HepG2 (cell line): ENCODE results near the gene CLEC18A. TPM values are rescaled to one million over a fixed set of nuclear protein-coding genes. Genes with fewer than 3 reads are reported as not detected.

ENCODE experiments used
- ATAC-seq: fragments of 200-7000 bp; cut with Tn5 transposase; 3 replicates; pipeline ENCODE4 v1.9.1; 2020; ENCODE audit warnings: mild to moderate bottlenecking, moderate library complexity
- BruUV-seq: library from RNA; stranded (reverse); fragments of 400-500 nt; replicated peaks from 2 replicates; lab custom pipeline; 2021; lab: Mats Ljungman, UMichigan
- CTCF ChIA-PET: fragments of 300-600 bp; formaldehyde crosslinking; extraction: SDS; loops from one replicate; lab custom pipeline; 2021; ENCODE audit warnings: low total read pairs, inconsistent platforms, low intra/inter-chr PET ratio; lab: Yijun Ruan, JAX
- POLR2A ChIA-PET: fragments of 350-600 bp; sonication (Branson Sonifier 250); formaldehyde crosslinking; loops from one replicate; lab custom pipeline; 2020; ENCODE audit warnings: antibody characterized with exemption, inconsistent platforms; lab: Yijun Ruan, JAX
- DNase-seq: peaks from one replicate; pipeline ENCODE4 v3.0.0-alpha.2; 2015; ENCODE audit warnings: low spot score
- FAIRE-seq: peaks from 3 replicates; lab custom pipeline; 2011; peaks lifted over from hg19 to GRCh38; lab: Jason Lieb, UNC
- H2AFZ ChIP-seq: one replicate; pipeline ENCODE4 v1.6.1; 2011; ENCODE audit warnings: low read length, inconsistent platforms
- H3K27ac ChIP-seq: fragments of 300-600 bp; 3 replicates; pipeline ENCODE4 v1.8.0; 2011; ENCODE audit warnings: mixed run types, mild to moderate bottlenecking, mixed read lengths, low read length, inconsistent platforms; ENCODE audit not compliant: insufficient read depth; ENCODE audit errors: extremely low read length
- H3K27me3 ChIP-seq, 2 experiments: fragments of 200-600 bp in 1 of 2; 2 replicates in 1 of 2; 3 replicates in 1 of 2; pipeline versions ENCODE4 v1.6.0 to v1.8.0; 2011; ENCODE audit warnings: low read length in 2 of 2, mild to moderate bottlenecking in 2 of 2, moderate library complexity in 2 of 2, inconsistent platforms in 1 of 2; ENCODE audit not compliant: insufficient read depth in 2 of 2, control insufficient read depth in 1 of 2
- H3K36me3 ChIP-seq, 2 experiments: fragments of 200-600 bp in 1 of 2; replicated peaks in 1 of 2; 2 replicates in 1 of 2; 3 replicates in 1 of 2; pipeline versions ENCODE4 v1.5.1 to v1.8.0; 2011; ENCODE audit warnings: low read length in 2 of 2, inconsistent platforms in 1 of 2; ENCODE audit not compliant: insufficient read depth in 2 of 2, control insufficient read depth in 1 of 2
- H3K4me1 ChIP-seq: 2 replicates; pipeline ENCODE4 v1.5.1; 2012; ENCODE audit warnings: low read length, inconsistent platforms; ENCODE audit not compliant: insufficient read depth
- H3K4me2 ChIP-seq: 2 replicates; pipeline ENCODE4 v1.6.0; 2011; ENCODE audit warnings: low read depth, low read length, inconsistent platforms
- H3K4me3 ChIP-seq, 3 experiments: fragments of 200-600 bp in 1 of 3; sonication (generic), shearing (Covaris generic) in 1 of 3; replicated peaks in 1 of 3; 2 replicates each; pipeline ENCODE4 v1.5.1; 2011 to 2016; ENCODE audit warnings: low read length in 3 of 3, inconsistent platforms in 2 of 3, low read depth in 2 of 3, mild to moderate bottlenecking in 2 of 3, control low read depth in 1 of 3, mixed read lengths in 1 of 3; ENCODE audit not compliant: insufficient read depth in 1 of 3
- H3K79me2 ChIP-seq: one replicate; pipeline ENCODE4 v1.6.1; 2011; ENCODE audit warnings: low read length, inconsistent platforms; ENCODE audit not compliant: insufficient read depth
- H3K9ac ChIP-seq: 2 replicates; pipeline ENCODE4 v1.6.0; 2011; ENCODE audit warnings: mild to moderate bottlenecking, low read depth, low read length, inconsistent platforms; ENCODE audit not compliant: insufficient read depth
- H3K9me3 ChIP-seq: 2 replicates; pipeline ENCODE4 v1.5.1; 2012; ENCODE audit warnings: mild to moderate bottlenecking, low read length
- H4K20me1 ChIP-seq: 2 replicates; pipeline ENCODE4 v1.6.0; 2011; ENCODE audit warnings: inconsistent platforms, mild to moderate bottlenecking, low read length, moderate library complexity; ENCODE audit not compliant: insufficient read depth
- CBX2 ChIP-seq, 2 experiments: fragments of 200-600 bp in 1 of 2; sonication (generic); formaldehyde crosslinking in 1 of 2; IDR thresholded peaks; 2 replicates each; pipeline versions ENCODE4 v1.7.0 to v1.8.1; 2018 to 2022; ENCODE audit warnings: low read depth in 2 of 2, low read length in 1 of 2, mild to moderate bottlenecking in 1 of 2, missing genetic modification reagents in 1 of 2
- FLYWCH1 ChIP-seq: sonication (generic); formaldehyde crosslinking; IDR thresholded peaks from 2 replicates; pipeline ENCODE4 v1.8.1; 2023; ENCODE audit warnings: mild to moderate bottlenecking, missing genetic modification reagents
- KDM2A ChIP-seq: sonication (generic); formaldehyde crosslinking; IDR thresholded peaks from 2 replicates; pipeline ENCODE4 v1.4.0; 2020; ENCODE audit warnings: low read depth, missing genetic modification reagents, borderline replicate concordance
- KLF12 ChIP-seq: sonication (generic); formaldehyde crosslinking; IDR thresholded peaks from 2 replicates; pipeline ENCODE4 v1.4.0; 2020; ENCODE audit warnings: missing genetic modification reagents, borderline replicate concordance
- MEIS2 ChIP-seq: sonication (generic); formaldehyde crosslinking; IDR thresholded peaks from 2 replicates; pipeline ENCODE4 v1.9.0; 2021; ENCODE audit warnings: mild to moderate bottlenecking, missing genetic modification reagents
- MXI1 ChIP-seq: IDR thresholded peaks from 3 replicates; pipeline ENCODE4 v1.6.1; 2012; ENCODE audit warnings: low read depth, low read length, inconsistent platforms, borderline replicate concordance
- NR2C2 ChIP-seq: sonication (generic); formaldehyde crosslinking; IDR thresholded peaks from 2 replicates; pipeline ENCODE4 v1.4.0; 2020; ENCODE audit warnings: missing genetic modification reagents, mild to moderate bottlenecking, moderate library complexity, borderline replicate concordance
- RCOR2 ChIP-seq: IDR thresholded peaks from 2 replicates; pipeline ENCODE4 v1.6.1; 2016; ENCODE audit warnings: missing biosample characterization, missing genetic modification reagents
- RXRB ChIP-seq: IDR thresholded peaks from 2 replicates; pipeline ENCODE4 v1.6.1; 2016; ENCODE audit warnings: borderline replicate concordance, missing genetic modification reagents, missing compliant biosample characterization
- SNAPC4 ChIP-seq: sonication (generic); formaldehyde crosslinking; IDR thresholded peaks from 2 replicates; pipeline ENCODE4 v1.4.0; 2020; ENCODE audit warnings: mild to moderate bottlenecking, missing genetic modification reagents
- ZBTB7B ChIP-seq: sonication (generic); formaldehyde crosslinking; IDR thresholded peaks from 2 replicates; pipeline ENCODE4 v1.4.0; 2020; ENCODE audit warnings: missing genetic modification reagents
- ZNF263 ChIP-seq: sonication (generic); formaldehyde crosslinking; IDR thresholded peaks from 2 replicates; pipeline ENCODE4 v1.4.0; 2020; ENCODE audit warnings: missing genetic modification reagents
- ZNF563 ChIP-seq: sonication (generic); formaldehyde crosslinking; IDR thresholded peaks from 2 replicates; pipeline ENCODE4 v1.8.0; 2022; ENCODE audit warnings: mild to moderate bottlenecking, moderate library complexity, missing genetic modification reagents
- ZNF567 ChIP-seq: sonication (generic); formaldehyde crosslinking; IDR thresholded peaks from 2 replicates; pipeline ENCODE4 v1.8.1; 2023; ENCODE audit warnings: mild to moderate bottlenecking, missing genetic modification reagents, borderline replicate concordance
- ZSCAN9 ChIP-seq: IDR thresholded peaks from 2 replicates; pipeline ENCODE4 v1.6.1; 2016; ENCODE audit warnings: borderline replicate concordance
- WGBS: methylation state at CpG from one replicate; pipeline ENCODE4 v1.1.6; 2017; ENCODE audit warnings: low lambda C conversion rate; 5-methylcytosine and 5-hydroxymethylcytosine counted together
- in situ Hi-C: cut with HindIII; loops from 2 replicates; pipeline ENCODE4 v1.10.0; 2017; ENCODE audit warnings: low pct_unique_long_range_greater_than_20kb; ENCODE audit not compliant: extremely low pct_ligation_motif_present
- intact Hi-C: fragments of 100-400 bp; cut with micrococcal nuclease; formaldehyde crosslinking; loops from one replicate; pipeline ENCODE4 v1.10.0; 2022; ENCODE audit not compliant: unreplicated experiment
- polyA plus RNA-seq, 8 experiments: library from polyadenylated mRNA; depleted of rRNA in 3 of 8; stranded (reverse) in 7 of 8; unstranded in 1 of 8; fragments of >200 nt; fragmentation: Illumina TruSeq in 4 of 8; extraction: Trizol in 4 of 8; gene quantifications; 2 replicates each; pipeline versions ENCODE4 v1.2.1 to v1.2.3, GENCODE V29; 2011 to 2016; ENCODE audit warnings: low read depth in 4 of 8, missing spikeins in 1 of 8, mixed read lengths in 1 of 8; ENCODE audit not compliant: insufficient read depth in 1 of 8
- total RNA-seq, 5 experiments: library from RNA; depleted of rRNA; stranded (reverse); fragments of >200 nt; fragmentation: Illumina TruSeq; extraction: Trizol; gene quantifications; 2 replicates each; pipeline ENCODE4 v1.2.3, GENCODE V29; 2016; ENCODE audit warnings: low read depth in 1 of 5

The CLEC18A gene
- total and polyA plus RNA-seq, 2 of the 13 experiments (the other 11 are each of a cell fraction or from before 2014, with no cell fraction given): 0.22 to 0.42 TPM

GRCh38 chr16:69918241-69918640 lies 32.9 kb upstream of the CLEC18A start:
- FAIRE-seq (no peak), ATAC-seq (no peak), DNase-seq (no peak)
- no peaks in the 10 kb centered on the region for H3K79me2 ChIP-seq
- no peaks in the 10 kb centered on the region for H3K4me1 ChIP-seq
- 95% methylated on average over 1 of the region's 1 CpG for WGBS
- no peak overlapping the region for H3K9ac ChIP-seq
- peaks cover 4 to 7% of the 10 kb centered on the region in 2 experiments; a peak in 2 of 5 replicates for H3K36me3 ChIP-seq
- in situ Hi-C loops (no loop called here), intact Hi-C loops (no loop called here)
- no peak overlapping the region for H2AFZ ChIP-seq
- no peak overlapping the region for H3K4me3 ChIP-seq
- H3K4me2 ChIP-seq: no peak overlapping the region
- H3K9me3 ChIP-seq: no peaks in the 10 kb centered on the region
- TF ChIP-seq FLYWCH1 (CRISPR knock-in tag): no peak
- no peak for TF ChIP-seq ZNF567 (CRISPR knock-in tag)
- no peak for TF ChIP-seq MEIS2 (CRISPR knock-in tag)
- TF ChIP-seq CBX2 (IDR thresholded peaks at IDR 0.05; ENCODE audit: low read depth, low read length): no peak
- TF ChIP-seq CBX2 (CRISPR knock-in tag; IDR thresholded peaks at IDR 0.05; ENCODE audit: low read depth): no peak
- TF ChIP-seq SNAPC4 (CRISPR knock-in tag): no peak
- no peak for TF ChIP-seq ZSCAN9 (CRISPR knock-in tag)
- no peak for TF ChIP-seq ZNF263
- TF ChIP-seq ZBTB7B: no peak
- TF ChIP-seq MXI1: no peak
- no peak for TF ChIP-seq NR2C2 (CRISPR knock-in tag)
- TF ChIP-seq RXRB (CRISPR knock-in tag): no peak
- TF ChIP-seq ZNF563 (CRISPR knock-in tag): no peak
- no peak for TF ChIP-seq RCOR2 (CRISPR knock-in tag)
- TF ChIP-seq KDM2A: no peak
- TF ChIP-seq KLF12 (CRISPR knock-in tag): no peak
- H3K27me3 ChIP-seq: no peaks in the 10 kb centered on the region
- BruUV-seq: no TSS peak
- H4K20me1 ChIP-seq: no peaks in the 10 kb centered on the region
- POLR2A ChIA-PET: no interaction called here
- no peak overlapping the region for H3K27ac ChIP-seq
- CTCF ChIA-PET: no interaction called here
